ENCODE measurements around the gene SEPTIN8. TPM values are rescaled to one million over a fixed set of nuclear protein-coding genes. Genes with fewer than 3 reads are reported as not detected.

The SEPTIN8 gene
- total RNA-seq (2022; extraction: Qiagen RNA extraction; ENCODE audit: low read depth), result 16.5 to 23.2 TPM (median 19.2 TPM) in 5 replicates

GRCh38 chr5:132777209-132778069 is at the start of gene SEPTIN8:
TSS of gene SEPTIN8 (minus strand) at chr5:132777239. CDS start at chr5:132777137, 102 bp downstream.

GRCh38 chr5:132812781-132813598 is 36.0 kb upstream of the SEPTIN8 start, which contains the start of gene SOWAHA:
TSS of gene SOWAHA (plus strand) at chr5:132813302. CDS start at chr5:132813622, 320 bp downstream.

GRCh38 chr5:132746954-132747615 is 30.0 kb downstream of the SEPTIN8 start, which contains the start of gene CCNI2:
TSS of gene CCNI2 (plus strand) at chr5:132747426. CDS start at chr5:132747496, 70 bp downstream.

GRCh38 chr5:132736853-132737833 is 39.9 kb downstream of the SEPTIN8 start, which contains the start of gene KIF3A:
TSS of gene KIF3A (minus strand) at chr5:132737546. CDS start at chr5:132737419, 127 bp downstream.

Other genes with a start within 250 kb of the SEPTIN8 start
- gene IL5, start 233.7 kb downstream of the SEPTIN8 start, total RNA-seq (2022; extraction: Qiagen RNA extraction; ENCODE audit: low read depth), result not detected in 5 replicates
- 27.8 to 38.1 TPM (median 32.6 TPM) in 5 replicates for gene RAD50, start 220.3 kb downstream of the SEPTIN8 start, total RNA-seq (2022; extraction: Qiagen RNA extraction; ENCODE audit: low read depth)
- 0.06 to 0.11 TPM in 2 of 5 replicates, not detected in the others for gene IL13, start 119.1 kb downstream of the SEPTIN8 start, total RNA-seq (2022; extraction: Qiagen RNA extraction; ENCODE audit: low read depth)
- gene IL4, start 103.2 kb downstream of the SEPTIN8 start, total RNA-seq (2022; extraction: Qiagen RNA extraction; ENCODE audit: low read depth), result not detected in 5 replicates
- gene KIF3A, start 39.7 kb downstream of the SEPTIN8 start, total RNA-seq (2022; extraction: Qiagen RNA extraction; ENCODE audit: low read depth), result 8.2 to 12.7 TPM (median 10.9 TPM) in 5 replicates
- 0.06 to 0.56 TPM (median 0.15 TPM) in 4 of 5 replicates, not detected in the other for gene CCNI2, start 29.8 kb downstream of the SEPTIN8 start, total RNA-seq (2022; extraction: Qiagen RNA extraction; ENCODE audit: low read depth)
- 0.06 to 0.21 TPM (median 0.14 TPM) in 5 replicates for gene SOWAHA, start 36.1 kb upstream of the SEPTIN8 start, total RNA-seq (2022; extraction: Qiagen RNA extraction; ENCODE audit: low read depth)
- 8.8 to 10.6 TPM (median 9.9 TPM) in 5 replicates for gene SHROOM1, start 53.4 kb upstream of the SEPTIN8 start, total RNA-seq (2022; extraction: Qiagen RNA extraction; ENCODE audit: low read depth)
- 0.20 to 0.32 TPM (median 0.27 TPM) in 5 replicates for gene GDF9, start 89.2 kb upstream of the SEPTIN8 start, total RNA-seq (2022; extraction: Qiagen RNA extraction; ENCODE audit: low read depth)
- 414 to 542 TPM (median 494 TPM) in 5 replicates for gene UQCRQ, start 89.4 kb upstream of the SEPTIN8 start, total RNA-seq (2022; extraction: Qiagen RNA extraction; ENCODE audit: low read depth)
- gene LEAP2, start 96.4 kb upstream of the SEPTIN8 start, total RNA-seq (2022; extraction: Qiagen RNA extraction; ENCODE audit: low read depth), result 0.55 to 1.5 TPM (median 1.1 TPM) in 5 replicates
- 19.7 to 28.7 TPM (median 25.8 TPM) in 5 replicates for gene AFF4, start 186.4 kb upstream of the SEPTIN8 start, total RNA-seq (2022; extraction: Qiagen RNA extraction; ENCODE audit: low read depth)
- gene ZCCHC10, start 249.3 kb upstream of the SEPTIN8 start, total RNA-seq (2022; extraction: Qiagen RNA extraction; ENCODE audit: low read depth), result 27.0 to 34.7 TPM (median 30.1 TPM) in 5 replicates